GM20431 (cell line): Measurements from ENCODE around the gene RASL11B.

Experiments
- in situ Hi-C: fragments of 300-500 bp; cut with MseI, MboI; formaldehyde crosslinking; loops from one replicate; pipeline ENCODE4 v1.15.0; 2020; ENCODE audit warnings: low sequenced_read_pairs; ENCODE audit not compliant: unreplicated experiment

Gene RASL11B

DNA sequence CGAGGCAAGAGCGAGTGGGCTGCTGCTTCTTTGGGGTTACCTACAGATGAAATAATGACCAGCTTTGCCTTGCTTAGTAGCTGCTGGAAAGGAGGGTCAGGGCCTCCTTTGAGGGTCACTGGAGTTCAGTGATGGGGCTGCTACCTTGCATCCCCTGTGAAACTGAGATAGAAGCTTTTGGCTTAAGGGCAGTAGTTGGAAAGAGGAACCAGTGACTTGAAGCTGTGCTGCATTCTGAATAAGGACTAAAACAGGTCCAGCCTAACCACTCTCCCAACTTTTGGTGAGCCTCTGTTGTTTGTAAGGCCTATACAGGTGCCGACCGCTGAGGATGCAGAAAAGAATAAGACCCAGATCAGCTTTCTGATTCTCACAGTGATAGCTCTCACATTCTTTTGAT lies 41.2 kb downstream of the RASL11B start:
- in situ Hi-C loops: no loop called here

DNA sequence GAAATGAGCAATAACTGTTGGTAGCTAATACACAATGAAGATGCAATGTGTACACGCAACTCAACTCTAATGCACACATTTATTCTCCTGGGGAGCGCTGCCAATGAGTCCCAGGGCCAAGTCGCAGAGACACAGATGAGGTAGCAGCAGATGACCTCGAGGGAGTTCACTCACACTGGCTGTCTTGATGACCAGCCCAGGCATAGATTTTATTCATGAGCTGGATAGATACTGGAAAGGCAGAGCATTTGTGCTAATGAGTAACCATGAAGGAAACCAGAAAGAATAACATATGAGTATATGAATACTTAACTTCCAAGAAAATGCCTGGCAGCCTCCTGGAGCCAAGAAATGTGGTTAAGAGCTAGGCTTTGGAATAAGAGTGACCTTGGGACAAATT lies 42.3 kb downstream of the RASL11B start:
- in situ Hi-C loops: no loop called here

DNA sequence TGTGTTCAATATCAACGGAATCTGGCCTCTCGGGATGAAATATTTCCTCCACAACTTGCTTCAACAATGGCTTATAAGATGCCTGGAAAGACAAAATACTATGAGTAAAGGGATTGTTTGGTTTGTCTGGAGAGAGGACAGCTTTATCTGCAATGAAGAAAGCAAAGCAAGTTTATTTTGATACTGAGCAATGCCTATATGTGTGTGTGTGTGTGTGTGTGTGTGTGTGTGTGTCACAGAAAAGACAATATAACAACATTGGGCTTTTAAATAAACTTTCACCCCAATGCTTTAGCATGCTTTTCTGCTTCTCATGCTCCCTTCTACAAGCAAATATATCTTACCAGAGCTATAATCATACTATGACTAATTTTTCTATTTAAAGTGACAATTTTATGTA lies 45.4 kb downstream of the RASL11B start:
- in situ Hi-C loops: no loop called here

DNA sequence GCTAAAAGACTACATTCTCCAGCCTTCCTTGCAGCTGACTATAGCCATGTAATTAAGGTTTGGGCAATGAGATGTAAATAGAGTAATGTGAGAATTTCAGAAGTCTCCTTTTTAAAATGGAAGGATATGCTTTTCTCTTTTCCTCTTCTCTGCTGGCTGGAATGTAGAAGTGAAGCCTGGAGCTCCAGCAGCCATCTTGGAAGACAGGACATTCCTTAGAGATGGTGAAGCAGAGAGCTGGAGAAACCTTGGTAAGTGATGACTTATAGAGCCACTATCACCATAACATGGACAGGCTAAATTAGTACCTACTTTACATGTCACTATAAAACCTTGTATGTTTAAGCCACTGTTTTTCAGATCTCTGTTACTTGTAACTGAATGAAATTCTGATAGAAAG lies 48.0 kb downstream of the RASL11B start:
- in situ Hi-C loops: no loop called here

DNA sequence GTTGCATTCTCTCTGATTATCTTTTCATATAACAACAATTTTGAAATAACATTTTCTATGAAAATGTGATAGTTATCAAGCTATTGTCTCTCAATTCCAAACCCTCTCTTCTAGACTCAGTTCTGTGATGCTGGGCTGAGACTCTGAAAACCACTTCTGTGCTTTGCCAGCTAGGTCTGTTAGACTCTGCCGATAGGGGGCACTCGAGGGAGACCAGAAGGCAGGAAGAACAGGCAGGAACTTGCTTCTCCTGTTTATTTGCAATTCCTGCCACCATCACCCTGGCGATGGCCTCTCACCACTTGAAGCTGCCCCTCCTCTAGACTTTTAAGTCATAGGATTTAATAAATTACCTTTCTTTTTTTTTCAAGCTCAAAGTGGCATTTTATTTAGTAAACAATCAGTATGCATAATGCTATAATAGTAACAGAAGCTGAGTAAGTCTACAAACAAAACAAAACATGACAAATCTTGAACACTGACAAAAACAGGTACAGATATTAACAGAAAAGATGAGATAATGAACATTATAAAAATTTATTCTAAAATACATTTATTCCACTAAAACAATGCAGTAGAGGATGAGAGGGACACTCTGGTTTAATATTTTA lies 49.7 kb downstream of the RASL11B start:
- in situ Hi-C loops: no loop called here

DNA sequence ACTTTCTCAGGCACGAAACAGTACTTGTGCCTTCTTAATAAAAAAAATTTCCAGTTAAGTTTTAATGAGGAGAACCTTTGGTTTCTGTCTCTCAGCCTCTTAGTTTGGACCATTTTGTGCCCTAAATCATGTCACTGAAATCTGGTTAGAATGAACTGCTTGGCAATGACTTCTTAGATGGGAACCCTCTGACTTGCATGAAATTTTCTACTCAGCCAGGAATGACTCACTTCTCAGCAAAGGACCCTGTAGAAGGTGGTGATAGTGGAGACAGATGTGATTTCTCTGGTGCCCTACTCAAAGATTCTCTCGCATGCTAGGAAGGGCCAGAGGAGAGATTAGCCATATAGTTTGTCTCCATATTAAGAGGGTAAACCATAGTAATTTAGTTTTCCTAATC lies 50.5 kb downstream of the RASL11B start:
- in situ Hi-C loops: no loop called here

DNA sequence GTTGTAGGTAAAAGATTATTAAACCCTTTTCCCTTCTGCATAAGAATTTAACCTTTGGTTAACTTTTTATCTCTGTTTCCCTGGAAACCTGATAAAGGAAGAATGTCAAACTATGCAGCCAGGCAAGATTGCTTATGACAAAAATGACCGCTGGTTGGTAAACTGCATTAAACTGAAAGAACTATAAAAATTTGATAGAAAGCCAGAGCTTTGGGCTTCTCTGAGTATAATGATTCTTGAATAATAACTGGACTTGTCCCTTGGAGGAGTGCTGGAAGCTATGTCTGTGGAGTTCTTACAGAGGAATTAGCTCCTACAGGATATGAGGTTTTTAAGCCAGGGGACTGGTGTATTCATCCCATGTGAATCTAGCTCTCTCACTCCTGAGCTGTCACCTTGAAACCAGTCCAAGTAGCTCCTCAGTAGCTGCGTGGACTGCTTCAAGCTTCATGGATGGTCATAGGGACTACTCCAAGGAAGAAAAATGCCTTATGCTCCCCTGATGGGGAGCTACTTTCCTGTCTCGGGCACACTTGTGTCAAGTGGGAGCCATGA lies 52.0 kb downstream of the RASL11B start:
- in situ Hi-C loops: no loop called here

DNA sequence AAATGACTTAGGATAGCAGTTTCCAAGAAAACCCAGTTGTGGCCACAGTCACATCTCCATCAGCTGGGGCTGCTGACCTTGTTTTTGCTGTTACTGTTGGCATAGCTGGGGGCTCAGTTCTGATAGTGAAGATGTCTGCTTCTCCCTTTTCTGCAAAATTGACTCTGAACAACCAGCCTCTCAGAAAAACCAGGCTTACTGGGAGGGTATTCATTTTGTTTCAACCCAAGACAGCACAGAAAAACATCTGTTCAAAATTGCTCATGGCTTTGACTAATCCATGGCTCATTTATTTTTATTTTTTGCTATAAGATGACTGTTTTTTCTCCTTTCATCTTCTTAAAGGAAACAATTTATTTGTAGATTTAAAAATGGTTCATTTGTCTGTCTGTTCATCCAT lies 53.1 kb downstream of the RASL11B start:
- in situ Hi-C loops: no loop called here

DNA sequence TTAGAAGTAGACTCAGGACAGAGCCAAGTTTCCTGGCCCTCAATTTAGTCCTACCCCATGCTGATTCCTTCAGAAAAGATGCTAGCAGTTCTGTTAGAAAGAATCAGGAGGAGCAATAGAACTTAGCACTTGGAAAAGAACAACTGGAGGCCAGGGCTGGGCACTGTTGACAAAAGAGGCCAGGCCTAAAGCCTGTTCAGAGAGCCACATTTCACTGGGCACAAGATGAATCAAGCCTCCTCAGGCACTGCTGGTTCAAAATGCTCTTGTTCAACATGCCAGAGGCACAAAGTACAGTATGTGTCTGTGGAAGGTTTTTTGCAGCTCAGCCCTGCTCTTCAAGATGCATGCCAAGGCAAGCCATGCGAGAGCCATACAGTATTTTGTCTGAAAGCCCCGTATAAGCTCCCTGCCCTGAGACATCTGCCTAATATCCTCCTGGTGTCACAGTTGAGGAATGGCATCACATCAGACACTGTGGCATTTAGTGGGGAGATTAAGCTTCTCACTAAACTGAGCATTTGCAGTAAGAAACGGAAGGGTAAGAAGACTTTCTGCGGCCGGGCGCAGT lies 53.7 kb downstream of the RASL11B start:
- in situ Hi-C loops: no loop called here
